Heart left ventricle (tissue), 16 donors: ENCODE measurements around the gene SYNE2. TPM values are rescaled to one million over a fixed set of nuclear protein-coding genes. Genes with fewer than 3 reads are reported as not detected.

Source experiments
- ATAC-seq, 4 donors: fragments of 200-7000 bp; cut with Tn5 transposase; one replicate each; pipeline ENCODE4 v1.9.1; 2020 to 2022; ENCODE audit warnings: moderate library complexity in 4 of 4, mild to moderate bottlenecking in 3 of 4, moderate number of reproducible peaks in 1 of 4
- DNase-seq, 5 donors: peaks; one replicate each; pipeline ENCODE4 v3.0.0-alpha.2; 2020
- H3K27ac ChIP-seq, 12 donors: fragments of 200-600 bp; sonication (generic) in 4 of 12; one replicate each; pipeline versions ENCODE4 v1.5.0 to v1.8.0; 2016 to 2022; ENCODE audit warnings: mild to moderate bottlenecking in 2 of 12
- H3K27me3 ChIP-seq, 9 donors: fragments of 200-600 bp; sonication (generic) in 2 of 9; one replicate each; pipeline versions ENCODE4 v1.5.1 to v1.8.0; 2016 to 2022; ENCODE audit warnings: mild to moderate bottlenecking in 3 of 9
- H3K36me3 ChIP-seq, 9 donors: fragments of 200-600 bp; sonication (generic) in 2 of 9; one replicate each; pipeline versions ENCODE4 v1.5.0 to v1.8.0; 2018 to 2022; ENCODE audit warnings: mild to moderate bottlenecking in 2 of 9
- H3K4me1 ChIP-seq, 12 donors: fragments of 200-600 bp; sonication (generic) in 4 of 12; one replicate each; pipeline versions ENCODE4 v1.5.0 to v1.8.0; 2016 to 2022; ENCODE audit warnings: mild to moderate bottlenecking in 3 of 12
- H3K4me3 ChIP-seq, 12 donors: fragments of 200-600 bp; sonication (generic) in 4 of 12; one replicate each; pipeline versions ENCODE4 v1.5.0 to v1.8.0; 2017 to 2022; ENCODE audit warnings: mild to moderate bottlenecking in 9 of 12, moderate library complexity in 4 of 12
- H3K9me3 ChIP-seq, 12 donors: fragments of 200-600 bp; sonication (generic) in 4 of 12; one replicate each; pipeline versions ENCODE4 v1.5.0 to v1.8.0; 2016 to 2022; ENCODE audit warnings: mild to moderate bottlenecking in 1 of 12
- CTCF ChIP-seq, 12 donors: fragments of 200-600 bp; sonication (generic) in 4 of 12; IDR thresholded peaks; one replicate each; pipeline versions ENCODE4 v1.5.0 to v1.8.0; 2018 to 2022; ENCODE audit warnings: antibody characterized with exemption in 12 of 12, mild to moderate bottlenecking in 5 of 12
- POLR2A ChIP-seq, 2 donors: fragments of 450-650 bp; IDR thresholded peaks; one replicate each; pipeline ENCODE4 v1.6.1; 2017; ENCODE audit warnings: antibody characterized with exemption in 2 of 2, mild to moderate bottlenecking in 2 of 2, moderate library complexity in 2 of 2
- WGBS, 4 donors: extraction: QIAGEN DNeasy Blood & Tissue Kit in 2 of 4; methylation state at CpG; one replicate each; pipeline versions ENCODE4 v1.1.5 to v1.1.7; 2013 to 2018; 5-methylcytosine and 5-hydroxymethylcytosine counted together
- intact Hi-C, 10 donors: fragments of 100-400 bp; cut with DNase I; formaldehyde crosslinking; loops; one replicate each; pipeline versions ENCODE4 v1.11.1 to v1.14.2; 2022
- polyA plus RNA-seq, 2 donors: library from polyadenylated mRNA; stranded (reverse); fragments of 200-250 nt; gene quantifications; one replicate each; pipeline ENCODE4 v1.2.3, GENCODE V29; 2013
- total RNA-seq, 9 donors: library from RNA; depleted of rRNA in 2 of 9; stranded (reverse); fragments of >200 nt in 2 of 9; fragmentation: NEBNext Ultra II Directional in 3 of 9; extraction: Animal tissue kit (Norgen Biotek cat#: 25700) in 3 of 9; gene quantifications; one replicate each; pipeline versions ENCODE4 v1.1.0 to v1.2.4, GENCODE V29; 2016 to 2023
- donor health status: ischemic (EF 13 %, LVEDD 7.1; RV severe dilation, severe dysfunction).
- donor health status: healthy with polysubstance abuse.
- donor health status: DM: no; HTN: yes; CAD: no.
- donor health status: DM: no; HTN: no; CAD: no.
- donor health status: ischemic (EF 25% LVEDD 6.9; RV normal size, moderate dysfunction).
- donor health status: ischemic (EF 25% LVEDD 5.7; RV mildly dilated, moderate dysfunction).
- donor health status: healthy.
- donor health status: DM: yes; HTN: yes; CAD: no.
- donor health status: ischemic (EF 35%, LVEDD 5.7; RV mildly dilated, moderate dysfunction).
- donor health status: nonischemic (EF 11% LVEDD 7.7; RV severe dilation, severe dysfunction).
- donor health status: DM: yes; HTN: yes; CAD: no.
- donor health status: PGD.
- donor health status: ischemic (EF 29% LVEDD 5.4; RV normal size, mild dysfunction).
- donor health status: nonischemic (EF 23%, LVEDD 6.1; RV moderate dilation, normal function).

The SYNE2 gene
- total and polyA plus RNA-seq, 11 donors: 58.2 to 255 (median 111) TPM

- Histone ChIP-seq H3K9me3 (peaks cover 0 to 14% (median 0%) of the 10 kb centered on the region in 12 donors), H3K27me3 (peaks cover 0 to 15% (median 0%) of the 10 kb centered on the region in 9 donors), H3K27ac (no peak overlapping the region), H3K4me1 (peaks cover 0 to 40% (median 22%) of the 10 kb centered on the region in 12 donors), H3K36me3 (peaks cover 0 to 5% (median 0%) of the 10 kb centered on the region in 9 donors), H3K4me3 (no peak overlapping the region)
- ATAC-seq: no peak
- WGBS, 4 donors: 96 to 98% (median 97%) methylated on average over 2 of the region's 2 CpGs
- intact Hi-C loops: no loop called here
- TF ChIP-seq CTCF (IDR thresholded peaks at IDR 0.05): no peak
- TF ChIP-seq POLR2A (IDR thresholded peaks at IDR 0.05): no peak
- no peak for DNase-seq
These were observed 51.9 kb downstream of the SYNE2 start for GRCh38 chr14:63904724-63905123.

GRCh38 chr14:63905370-63905769 is 52.6 kb downstream of the SYNE2 start:
- TF ChIP-seq CTCF (IDR thresholded peaks at IDR 0.05) (no peak), POLR2A (IDR thresholded peaks at IDR 0.05) (no peak)
- Histone ChIP-seq H3K36me3 (peaks cover 0 to 9% (median 0%) of the 10 kb centered on the region in 9 donors), H3K9me3 (peaks cover 0 to 14% (median 0%) of the 10 kb centered on the region in 12 donors), H3K4me1 (peaks cover 0 to 33% (median 19%) of the 10 kb centered on the region in 12 donors), H3K27ac (no peak overlapping the region), H3K4me3 (no peak overlapping the region), H3K27me3 (peaks cover 0 to 15% (median 0%) of the 10 kb centered on the region in 9 donors)
- DNase-seq: no peak
- WGBS, 4 donors: 91 to 97% (median 96%) methylated on average over 2 of the region's 2 CpGs
- intact Hi-C loops: no loop called here
- no peak for ATAC-seq

GRCh38 chr14:63908667-63909264 is 56.0 kb downstream of the SYNE2 start:
- peaks cover 0 to 14% (median 0%) of the 10 kb centered on the region in 12 donors for H3K9me3 ChIP-seq
- H3K36me3 ChIP-seq: peaks cover 0 to 11% (median 0%) of the 10 kb centered on the region in 9 donors
- peak overlapping the region in 3 of 12 donors; percentile 7 to 57 (median 25) for H3K27ac ChIP-seq
- no peak for ATAC-seq
- peaks cover 0 to 31% (median 14%) of the 10 kb centered on the region in 12 donors for H3K4me1 ChIP-seq
- peak overlapping the region in 7 of 12 donors; percentile 0 to 30 (median 23) for H3K4me3 ChIP-seq
- DNase-seq: no peak
- no peak for TF ChIP-seq POLR2A (IDR thresholded peaks at IDR 0.05)
- TF ChIP-seq CTCF (IDR thresholded peaks at IDR 0.05): no peak
- WGBS, 4 donors: 74 to 83% (median 79%) methylated on average over 4 of the region's 4 CpGs
- intact Hi-C loops: no loop called here
- peaks cover 0 to 8% (median 0%) of the 10 kb centered on the region in 9 donors for H3K27me3 ChIP-seq

- intact Hi-C loops: loop anchor here in 1 of 10 donors (5.0 kb wide), 1 partner anchor 58 kb away; the partner anchor contains the start of gene SYNE2
- H3K4me1 ChIP-seq: peaks cover 0 to 31% (median 14%) of the 10 kb centered on the region in 12 donors
- H3K36me3 ChIP-seq: peaks cover 0 to 11% (median 0%) of the 10 kb centered on the region in 9 donors
- DNase-seq (no peak), ATAC-seq (no peak)
- H3K27me3 ChIP-seq: peaks cover 0 to 8% (median 0%) of the 10 kb centered on the region in 9 donors
- TF ChIP-seq POLR2A (IDR thresholded peaks at IDR 0.05) (no peak), CTCF (IDR thresholded peaks at IDR 0.05) (no peak)
- no peak overlapping the region for H3K4me3 ChIP-seq
- peaks cover 0 to 9% (median 0%) of the 10 kb centered on the region in 12 donors for H3K9me3 ChIP-seq
- H3K27ac ChIP-seq: no peak overlapping the region
These were observed 57.2 kb downstream of the SYNE2 start for GRCh38 chr14:63909984-63910383.
